Measurements from ENCODE around the gene CCL20.

DNA sequence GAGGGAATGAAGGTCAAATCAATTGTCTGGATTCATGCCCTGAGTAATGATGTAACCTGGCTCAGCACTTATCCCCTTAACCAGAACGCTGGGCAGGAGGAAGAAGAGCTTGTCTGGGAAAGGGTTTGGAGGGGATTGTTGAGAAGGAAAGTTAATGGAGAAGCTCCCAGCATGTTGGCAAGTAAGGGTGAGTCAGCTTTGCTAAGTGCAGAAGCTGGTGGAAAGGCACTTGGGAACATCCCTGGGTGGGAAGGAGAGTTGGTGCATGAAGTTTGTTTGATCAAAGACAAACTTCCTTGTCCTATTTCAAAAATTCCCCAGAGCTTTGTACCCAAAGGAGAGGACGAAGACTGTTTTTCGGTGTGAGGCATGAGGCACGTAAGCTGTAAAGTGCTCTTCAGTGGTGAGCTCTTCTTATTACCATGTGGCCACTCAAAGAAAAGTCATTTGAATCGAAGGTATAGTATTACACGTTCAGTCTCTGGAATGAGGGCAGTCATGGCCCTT lies 40.2 kb downstream of the CCL20 start:
- TF ChIP-seq, protein P1, sequence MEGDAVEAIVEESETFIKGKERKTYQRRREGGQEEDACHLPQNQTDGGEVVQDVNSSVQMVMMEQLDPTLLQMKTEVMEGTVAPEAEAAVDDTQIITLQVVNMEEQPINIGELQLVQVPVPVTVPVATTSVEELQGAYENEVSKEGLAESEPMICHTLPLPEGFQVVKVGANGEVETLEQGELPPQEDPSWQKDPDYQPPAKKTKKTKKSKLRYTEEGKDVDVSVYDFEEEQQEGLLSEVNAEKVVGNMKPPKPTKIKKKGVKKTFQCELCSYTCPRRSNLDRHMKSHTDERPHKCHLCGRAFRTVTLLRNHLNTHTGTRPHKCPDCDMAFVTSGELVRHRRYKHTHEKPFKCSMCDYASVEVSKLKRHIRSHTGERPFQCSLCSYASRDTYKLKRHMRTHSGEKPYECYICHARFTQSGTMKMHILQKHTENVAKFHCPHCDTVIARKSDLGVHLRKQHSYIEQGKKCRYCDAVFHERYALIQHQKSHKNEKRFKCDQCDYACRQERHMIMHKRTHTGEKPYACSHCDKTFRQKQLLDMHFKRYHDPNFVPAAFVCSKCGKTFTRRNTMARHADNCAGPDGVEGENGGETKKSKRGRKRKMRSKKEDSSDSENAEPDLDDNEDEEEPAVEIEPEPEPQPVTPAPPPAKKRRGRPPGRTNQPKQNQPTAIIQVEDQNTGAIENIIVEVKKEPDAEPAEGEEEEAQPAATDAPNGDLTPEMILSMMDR (IDR thresholded peaks at IDR 0.05), result no peak
- no peak for TF ChIP-seq POLR2A (IDR thresholded peaks at IDR 0.05)

Measured in Peyer's patch (tissue), 4 donors.